Measurements from ENCODE around the gene SH3RF3.

The SH3RF3 gene

DNA sequence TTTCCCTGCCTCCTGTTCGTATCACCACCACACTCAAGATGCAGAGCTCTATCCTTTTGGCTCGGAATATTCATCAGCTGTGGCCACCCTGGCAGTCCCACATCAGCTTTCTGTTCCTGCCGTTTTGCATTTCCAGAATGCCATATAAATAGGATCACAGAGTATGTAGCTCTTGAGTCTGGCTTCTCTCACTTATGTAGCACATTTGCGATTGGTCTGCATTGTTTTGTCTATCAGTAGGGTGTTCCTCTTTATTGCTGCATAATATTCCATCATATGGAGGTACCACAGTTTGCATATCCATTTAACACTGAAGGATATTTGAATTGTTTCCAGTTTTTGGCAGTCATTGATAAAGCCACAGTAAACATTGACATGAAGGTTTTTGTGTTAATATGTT lies 104.6 kb downstream of the SH3RF3 start:
- no peak for DNase-seq (ENCODE audit: low read depth in 2 of 3, low spot score in 1 of 3)

GRCh38 chr2:109234355-109234754 lies 105.3 kb downstream of the SH3RF3 start:
- no peak for DNase-seq (ENCODE audit: low read depth in 2 of 3, low spot score in 1 of 3)

DNA sequence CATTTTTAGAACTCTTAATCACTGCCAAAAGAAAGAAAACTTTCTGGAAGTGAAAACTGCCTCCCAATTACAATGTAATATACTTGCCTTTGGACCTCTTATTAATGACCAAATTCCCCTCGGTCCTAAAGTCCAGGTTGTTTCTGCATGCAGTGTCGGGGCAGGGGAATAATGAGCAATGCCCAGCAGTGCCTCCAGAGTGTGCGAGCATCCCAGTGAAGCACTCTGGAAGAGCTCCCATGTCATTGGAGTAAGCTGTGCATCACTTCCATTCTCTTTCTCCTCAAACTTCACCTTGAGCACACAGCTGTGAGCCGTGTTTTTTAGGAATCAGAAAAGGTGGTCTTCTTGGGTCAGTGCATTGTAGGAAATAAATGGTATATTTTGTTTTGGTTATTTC lies 107.1 kb downstream of the SH3RF3 start:
- no peak for DNase-seq (ENCODE audit: low read depth in 2 of 3, low spot score in 1 of 3)

GRCh38 chr2:109237792-109238191 lies 108.8 kb downstream of the SH3RF3 start:
- no peak for DNase-seq (ENCODE audit: low read depth in 2 of 3, low spot score in 1 of 3)

DNA sequence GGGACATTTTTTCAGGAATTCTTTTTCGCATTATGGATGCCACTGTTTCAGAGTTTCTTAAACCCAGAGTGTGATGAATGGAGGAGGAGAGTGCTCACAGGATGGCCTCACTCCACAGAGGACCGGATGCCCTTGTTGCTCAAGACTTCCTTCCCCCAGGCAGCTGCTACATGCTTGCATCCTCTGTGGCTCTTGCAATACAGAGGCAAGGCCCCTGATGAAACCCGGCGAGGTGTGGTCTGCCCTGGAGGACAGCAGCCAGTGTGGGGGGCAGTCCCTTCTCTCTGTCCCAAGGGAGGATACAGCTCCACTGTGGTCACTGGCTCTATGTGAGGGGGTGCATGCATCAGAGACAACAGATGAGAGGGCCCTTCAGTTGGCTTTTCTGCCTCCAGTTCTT lies 109.6 kb downstream of the SH3RF3 start:
- DNase-seq (ENCODE audit: low read depth in 2 of 3, low spot score in 1 of 3) = no peak

- no peak for DNase-seq (ENCODE audit: low read depth in 2 of 3, low spot score in 1 of 3)
These were observed 110.7 kb downstream of the SH3RF3 start for GRCh38 chr2:109239720-109240119.

GRCh38 chr2:109242210-109242653 lies 113.2 kb downstream of the SH3RF3 start:
- DNase-seq (ENCODE audit: low read depth in 2 of 3, low spot score in 1 of 3) = no peak

- DNase-seq (ENCODE audit: low read depth in 2 of 3, low spot score in 1 of 3) = no peak
These were observed 113.8 kb downstream of the SH3RF3 start for GRCh38 chr2:109242654-109243331.

DNA sequence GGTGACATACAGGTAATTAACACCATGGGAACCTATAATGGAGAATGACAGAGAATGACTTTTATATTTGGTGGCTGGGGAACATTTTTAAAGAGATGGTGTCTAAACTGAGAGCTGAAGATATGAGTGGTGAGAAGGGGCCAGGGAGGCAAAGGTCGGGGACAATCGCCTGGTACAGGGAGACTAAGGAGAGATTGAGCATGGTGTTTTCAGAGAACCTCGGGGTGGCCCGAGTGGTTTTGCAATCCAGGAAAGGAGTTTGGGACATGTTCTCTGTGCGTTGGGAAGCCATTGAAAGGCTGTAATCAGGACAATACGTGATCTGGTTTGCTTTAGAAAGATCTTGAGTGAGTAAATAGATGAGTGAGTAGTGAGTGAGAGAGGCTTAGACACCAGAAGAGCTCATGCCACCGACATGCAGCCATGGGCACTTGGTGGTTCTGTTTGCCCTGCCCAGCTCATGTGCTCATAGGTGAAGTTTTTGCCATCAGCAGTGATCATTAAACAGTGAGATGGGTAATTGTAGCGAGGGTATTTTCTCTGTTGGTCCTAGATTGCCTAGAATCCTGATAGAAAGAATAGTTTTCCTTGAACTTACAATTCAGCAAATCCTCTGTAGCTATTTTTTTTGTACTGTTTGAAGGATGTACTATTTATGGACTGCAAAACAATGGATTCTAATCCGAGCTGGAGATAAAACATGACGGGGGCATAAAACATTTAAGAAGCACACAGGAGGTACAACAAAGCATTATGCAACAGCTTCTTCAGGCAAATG lies 114.7 kb downstream of the SH3RF3 start:
- DNase-seq (ENCODE audit: low read depth in 2 of 3, low spot score in 1 of 3) = no peak

GRCh38 chr2:109244304-109244582 lies 115.2 kb downstream of the SH3RF3 start:
- no peak for DNase-seq (ENCODE audit: low read depth in 2 of 3, low spot score in 1 of 3)

GRCh38 chr2:109244750-109245382 lies 115.9 kb downstream of the SH3RF3 start:
- DNase-seq (ENCODE audit: low read depth in 2 of 3, low spot score in 1 of 3) = no peak

- no peak for DNase-seq (ENCODE audit: low read depth in 2 of 3, low spot score in 1 of 3)
These were observed 117.2 kb downstream of the SH3RF3 start for GRCh38 chr2:109246176-109246575.

- no peak for DNase-seq (ENCODE audit: low read depth in 2 of 3, low spot score in 1 of 3)
These were observed 117.6 kb downstream of the SH3RF3 start for GRCh38 chr2:109246616-109247015.

DNA sequence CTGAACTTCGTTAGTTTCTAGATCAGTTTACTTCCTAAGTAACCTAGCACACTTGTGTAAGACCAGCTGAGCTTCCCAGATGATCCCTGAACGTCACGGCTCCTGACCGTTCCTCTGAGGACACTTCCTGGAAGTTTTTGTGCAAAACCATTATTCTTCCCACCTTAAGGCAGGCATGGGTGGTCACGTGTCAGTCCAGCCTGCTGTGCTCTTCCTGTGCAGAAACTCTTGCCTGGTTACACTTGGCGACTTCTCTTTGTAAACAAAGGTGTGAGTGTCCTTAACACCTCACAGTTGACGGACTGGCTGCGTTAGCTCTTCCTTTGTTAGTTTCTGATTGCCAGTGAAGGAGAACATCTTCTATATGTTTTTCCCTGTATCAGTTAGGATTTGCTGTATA lies 118.3 kb downstream of the SH3RF3 start:
- DNase-seq (ENCODE audit: low read depth in 2 of 3, low spot score in 1 of 3) = no peak

GRCh38 chr2:109247812-109248211 lies 118.8 kb downstream of the SH3RF3 start:
- DNase-seq (ENCODE audit: low read depth in 2 of 3, low spot score in 1 of 3) = no peak

DNA sequence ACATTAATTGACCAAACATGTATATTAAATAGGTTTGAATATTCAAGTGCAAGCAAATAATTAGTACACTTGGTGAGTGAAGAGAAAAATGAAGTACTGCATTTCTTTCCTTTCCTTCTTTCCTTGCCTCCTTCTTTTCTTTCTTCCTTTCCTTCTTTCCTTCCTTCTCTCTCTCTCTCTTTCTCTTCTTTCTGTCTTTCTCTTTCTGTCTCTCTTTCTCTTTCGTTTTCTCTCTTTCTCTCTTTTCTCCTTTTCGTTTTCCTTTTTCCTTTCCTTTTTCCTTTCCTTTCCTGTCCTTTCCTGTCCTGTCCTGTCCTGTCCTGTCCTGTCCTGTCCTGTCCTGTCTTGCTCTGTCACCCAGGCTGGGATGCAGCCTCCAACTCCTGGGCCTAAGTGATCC lies 119.6 kb downstream of the SH3RF3 start:
- no peak for DNase-seq (ENCODE audit: low read depth in 2 of 3, low spot score in 1 of 3)

- DNase-seq (ENCODE audit: low read depth in 2 of 3, low spot score in 1 of 3) = no peak
These were observed 124.2 kb downstream of the SH3RF3 start for GRCh38 chr2:109253217-109253616.

DNA sequence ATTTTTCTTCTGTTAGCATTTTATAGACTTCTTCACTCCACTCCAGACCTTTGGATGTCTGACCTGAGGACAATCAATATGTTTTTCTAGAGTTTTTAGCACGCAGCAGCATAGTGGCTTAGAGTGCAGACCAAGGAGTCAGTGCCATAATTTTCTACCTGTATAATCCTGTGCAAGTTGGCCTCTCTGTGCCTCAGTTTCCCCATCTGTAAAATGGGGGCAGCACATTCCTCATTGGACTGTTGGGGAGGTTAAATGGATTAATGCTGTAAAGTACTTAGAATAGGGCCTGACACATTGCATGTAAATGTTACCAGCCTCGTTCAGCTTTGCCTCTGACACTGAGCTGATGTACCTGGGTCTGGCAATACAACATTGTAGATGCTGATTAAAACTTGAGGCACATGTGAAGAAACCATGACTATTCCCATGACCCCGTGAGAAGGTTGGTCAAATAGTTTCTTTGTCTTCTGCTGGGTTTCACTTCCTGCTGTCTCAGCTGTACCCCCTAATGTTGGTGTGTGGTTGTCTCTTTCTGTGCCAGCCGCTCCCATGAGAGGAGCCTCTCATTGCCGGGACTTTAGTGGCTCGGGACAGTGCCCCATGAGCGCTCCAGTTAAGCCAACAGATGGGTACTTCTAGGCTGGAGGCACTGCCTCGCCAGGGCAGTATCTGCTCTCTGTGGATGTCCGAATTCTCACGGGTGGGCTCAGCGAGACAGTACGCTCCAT lies 125.3 kb downstream of the SH3RF3 start:
- no peak for DNase-seq (ENCODE audit: low read depth in 2 of 3, low spot score in 1 of 3)

DNA sequence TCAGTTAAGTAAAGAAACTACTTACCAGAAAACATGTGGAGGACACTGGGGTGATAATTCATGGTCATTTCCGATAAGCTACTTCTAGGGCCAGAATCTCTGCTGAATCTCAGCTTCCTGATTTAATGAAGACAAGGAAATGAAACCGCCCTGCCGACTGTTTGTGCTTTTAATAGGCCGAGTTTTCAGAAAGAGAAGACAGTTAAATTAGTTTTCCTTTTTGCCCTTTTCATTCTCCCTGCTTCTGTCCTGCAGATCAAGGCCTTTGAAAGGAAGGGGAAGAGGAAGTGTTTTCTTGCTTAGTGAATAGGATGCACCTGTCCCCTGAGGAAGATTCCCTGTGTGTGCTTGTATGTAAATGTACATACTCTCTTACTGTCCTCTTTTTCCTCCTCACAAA lies 126.6 kb downstream of the SH3RF3 start:
- no peak for DNase-seq (ENCODE audit: low read depth in 2 of 3, low spot score in 1 of 3)

- no peak for DNase-seq (ENCODE audit: low read depth in 2 of 3, low spot score in 1 of 3)
These were observed 127.1 kb downstream of the SH3RF3 start for GRCh38 chr2:109256111-109256510.

- DNase-seq (ENCODE audit: low read depth in 2 of 3, low spot score in 1 of 3) = no peak
These were observed 127.9 kb downstream of the SH3RF3 start for GRCh38 chr2:109256921-109257320.

DNA sequence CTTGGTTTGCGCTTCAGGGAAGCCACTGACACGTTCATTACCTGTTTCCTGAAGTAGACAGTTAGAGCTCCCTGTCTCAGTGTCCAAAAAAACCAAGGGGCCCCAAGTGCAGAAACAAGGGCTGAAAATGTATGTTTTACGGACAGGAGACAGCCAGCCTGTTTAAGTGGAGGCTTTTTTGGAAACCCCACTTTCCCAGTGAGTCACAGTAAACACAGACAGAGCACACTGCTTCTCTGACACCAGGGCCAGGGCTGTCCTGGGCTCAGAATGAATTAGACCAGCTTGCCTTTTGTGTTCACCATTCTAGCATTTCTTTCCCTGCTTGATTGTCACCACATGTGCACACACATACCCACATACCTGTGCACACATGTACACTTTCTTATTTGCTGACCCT lies 128.6 kb downstream of the SH3RF3 start:
- DNase-seq (ENCODE audit: low read depth in 2 of 3, low spot score in 1 of 3) = no peak
